Fibroblast of lung (primary cell): Measurements from ENCODE around the gene SLC25A46. TPM values are rescaled to one million over a fixed set of nuclear protein-coding genes. Genes with fewer than 3 reads are reported as not detected.

ENCODE experiments used
- DNase-seq, 2 donors: peaks; one replicate each; pipeline versions ENCODE4 v3.0.0 to v3.0.0-alpha.2; 2010; ENCODE audit warnings: low read depth in 2 of 2
- H2AFZ ChIP-seq: 2 replicates; pipeline ENCODE4 v1.5.1; 2012; ENCODE audit warnings: low read length, control low read depth, inconsistent platforms
- H3K27ac ChIP-seq: 2 replicates; pipeline ENCODE4 v1.5.1; 2011; ENCODE audit warnings: low read length, control low read depth; ENCODE audit not compliant: insufficient read depth
- H3K27me3 ChIP-seq: 2 replicates; pipeline ENCODE4 v1.5.1; 2011; ENCODE audit warnings: mild to moderate bottlenecking, low read length; ENCODE audit not compliant: control insufficient read depth, insufficient read depth
- H3K36me3 ChIP-seq: 2 replicates; pipeline ENCODE4 v1.5.1; 2011; ENCODE audit warnings: low read length; ENCODE audit not compliant: control insufficient read depth, insufficient read depth
- H3K4me1 ChIP-seq: 2 replicates; pipeline ENCODE4 v1.5.1; 2011; ENCODE audit warnings: low read length; ENCODE audit not compliant: control insufficient read depth, insufficient read depth; ENCODE audit errors: extremely low read depth
- H3K4me2 ChIP-seq: 2 replicates; pipeline ENCODE4 v1.5.1; 2011; ENCODE audit warnings: low read length, control low read depth; ENCODE audit not compliant: insufficient read depth; ENCODE audit errors: extremely low read depth
- H3K4me3 ChIP-seq, 4 experiments: fragments of 200-600 bp in 1 of 4; sonication (generic) in 1 of 4; replicated peaks in 1 of 4; 2 replicates each; pipeline ENCODE4 v1.5.1; 2011 to 2016; ENCODE audit warnings: low read length in 4 of 4, low read depth in 3 of 4, mild to moderate bottlenecking in 3 of 4, control low read depth in 2 of 4, inconsistent platforms in 1 of 4, mixed read lengths in 1 of 4; ENCODE audit not compliant: insufficient read depth in 1 of 4; ENCODE audit errors: control extremely low read depth in 1 of 4
- H3K79me2 ChIP-seq: 2 replicates; pipeline ENCODE4 v1.5.1; 2012; ENCODE audit warnings: mild to moderate bottlenecking, low read length, inconsistent platforms; ENCODE audit not compliant: control insufficient read depth, insufficient read depth
- H3K9ac ChIP-seq: 2 replicates; pipeline ENCODE4 v1.5.1; 2011; ENCODE audit warnings: mild to moderate bottlenecking, low read length, control low read depth; ENCODE audit not compliant: insufficient read depth
- H3K9me3 ChIP-seq: 2 replicates; pipeline ENCODE4 v1.5.1; 2012; ENCODE audit warnings: low read depth, low read length; ENCODE audit not compliant: control insufficient read depth, insufficient read depth
- H4K20me1 ChIP-seq: 2 replicates; pipeline ENCODE4 v1.5.1; 2011; ENCODE audit warnings: low read length; ENCODE audit not compliant: control insufficient read depth, insufficient read depth; ENCODE audit errors: extremely low read depth
- CTCF ChIP-seq, 2 donors: IDR thresholded peaks in 1 of 2; conservative IDR thresholded peaks in 1 of 2; 1 replicate in 1 of 2; 2 replicates in 1 of 2; pipeline ENCODE4 v1.5.1; 2011 to 2012; ENCODE audit warnings: low read length in 2 of 2, control low read depth in 1 of 2, inconsistent platforms in 1 of 2, low read depth in 1 of 2, mild to moderate bottlenecking in 1 of 2
- EZH2 ChIP-seq: IDR thresholded peaks from 2 replicates; pipeline ENCODE4 v1.5.1; 2012; ENCODE audit warnings: low read length, control low read depth, mild to moderate bottlenecking; ENCODE audit errors: missing control alignments
- polyA plus RNA-seq, 2 donors: library from polyadenylated mRNA; depleted of rRNA in 1 of 2; stranded (reverse) in 1 of 2; unstranded in 1 of 2; fragments of >200 nt; gene quantifications; 2 replicates each; pipeline ENCODE4 v1.2.1, GENCODE V29; 2011 to 2012; ENCODE audit warnings: missing spikeins in 1 of 2
- total RNA-seq: library from RNA; depleted of rRNA; stranded (reverse); fragments of >200 nt; gene quantifications from 2 replicates; pipeline ENCODE4 v1.2.1, GENCODE V29; 2014

Gene SLC25A46
- total and polyA plus RNA-seq, 2 donors (not counting 1 experiment from before 2014, with no cell fraction given): 81.5 to 95.5 TPM

- no peaks in the 10 kb centered on the region for H3K27me3 ChIP-seq
- no peaks in the 10 kb centered on the region for H4K20me1 ChIP-seq
- H3K4me2 ChIP-seq: no peak overlapping the region
- no peak overlapping the region for H2AFZ ChIP-seq
- no peak overlapping the region for H3K27ac ChIP-seq
- TF ChIP-seq EZH2: no peak
- no peak for TF ChIP-seq CTCF (conservative IDR thresholded peaks at IDR 0.05 in 1 of 2, IDR thresholded peaks at IDR 0.05 in 1 of 2; ENCODE audit: low read depth in 1 of 2, low read length in 2 of 2)
- no peaks in the 10 kb centered on the region for H3K36me3 ChIP-seq
- no peaks in the 10 kb centered on the region for H3K79me2 ChIP-seq
- H3K9me3 ChIP-seq: no peaks in the 10 kb centered on the region
- no peak for DNase-seq
- no peak overlapping the region for H3K4me3 ChIP-seq
- H3K9ac ChIP-seq: no peak overlapping the region
- no peaks in the 10 kb centered on the region for H3K4me1 ChIP-seq
Observed at GRCh38 chr5:110707260-110707844, 31.5 kb upstream of the SLC25A46 start.

GRCh38 chr5:110716247-110717245 lies 22.3 kb upstream of the SLC25A46 start:
- Histone ChIP-seq H2AFZ (no peak overlapping the region), H3K4me1 (no peaks in the 10 kb centered on the region), H4K20me1 (no peaks in the 10 kb centered on the region), H3K9ac (no peak overlapping the region), H3K79me2 (no peaks in the 10 kb centered on the region), H3K4me3 (no peak overlapping the region), H3K4me2 (no peak overlapping the region), H3K27me3 (no peaks in the 10 kb centered on the region), H3K36me3 (no peaks in the 10 kb centered on the region), H3K9me3 (no peaks in the 10 kb centered on the region), H3K27ac (no peak overlapping the region)
- TF ChIP-seq CTCF (conservative IDR thresholded peaks at IDR 0.05 in 1 of 2, IDR thresholded peaks at IDR 0.05 in 1 of 2; ENCODE audit: low read depth in 1 of 2, low read length in 2 of 2) (no peak), EZH2 (no peak)
- no peak for DNase-seq

- TF ChIP-seq EZH2 (no peak), CTCF (conservative IDR thresholded peaks at IDR 0.05 in 1 of 2, IDR thresholded peaks at IDR 0.05 in 1 of 2; ENCODE audit: low read depth in 1 of 2, low read length in 2 of 2) (no peak)
- Histone ChIP-seq H3K9ac (no peak overlapping the region), H3K27ac (no peak overlapping the region), H3K9me3 (no peaks in the 10 kb centered on the region), H3K4me2 (no peak overlapping the region), H3K79me2 (no peaks in the 10 kb centered on the region), H3K36me3 (no peaks in the 10 kb centered on the region), H3K4me3 (no peak overlapping the region), H4K20me1 (no peaks in the 10 kb centered on the region), H2AFZ (no peak overlapping the region), H3K4me1 (no peaks in the 10 kb centered on the region), H3K27me3 (no peaks in the 10 kb centered on the region)
- no peak for DNase-seq
Observed at GRCh38 chr5:110718311-110718710, 20.5 kb upstream of the SLC25A46 start.
